Retinal pigment epithelial cell (primary cell): Measurements from ENCODE around the gene TYRO3.
"Not testable (repeated sequence)": the region's sequence is repeated elsewhere in the genome, so short reads cannot be mapped to it uniquely, and the experiment has no call there.

Experiments used
- DNase-seq: peaks from one replicate; pipeline ENCODE4 v3.0.0-alpha.2; 2010; ENCODE audit warnings: low read depth
- H3K4me3 ChIP-seq: 2 replicates; pipeline ENCODE4 v1.5.1; 2011; ENCODE audit warnings: mild to moderate bottlenecking, low read length, control low read depth, moderate library complexity
- TF ChIP-seq, protein P1 (sequence below): conservative IDR thresholded peaks from 2 replicates; pipeline ENCODE4 v1.5.1; 2011; ENCODE audit warnings: low read depth, low read length, control low read depth, inconsistent platforms

The TYRO3 gene

DNA sequence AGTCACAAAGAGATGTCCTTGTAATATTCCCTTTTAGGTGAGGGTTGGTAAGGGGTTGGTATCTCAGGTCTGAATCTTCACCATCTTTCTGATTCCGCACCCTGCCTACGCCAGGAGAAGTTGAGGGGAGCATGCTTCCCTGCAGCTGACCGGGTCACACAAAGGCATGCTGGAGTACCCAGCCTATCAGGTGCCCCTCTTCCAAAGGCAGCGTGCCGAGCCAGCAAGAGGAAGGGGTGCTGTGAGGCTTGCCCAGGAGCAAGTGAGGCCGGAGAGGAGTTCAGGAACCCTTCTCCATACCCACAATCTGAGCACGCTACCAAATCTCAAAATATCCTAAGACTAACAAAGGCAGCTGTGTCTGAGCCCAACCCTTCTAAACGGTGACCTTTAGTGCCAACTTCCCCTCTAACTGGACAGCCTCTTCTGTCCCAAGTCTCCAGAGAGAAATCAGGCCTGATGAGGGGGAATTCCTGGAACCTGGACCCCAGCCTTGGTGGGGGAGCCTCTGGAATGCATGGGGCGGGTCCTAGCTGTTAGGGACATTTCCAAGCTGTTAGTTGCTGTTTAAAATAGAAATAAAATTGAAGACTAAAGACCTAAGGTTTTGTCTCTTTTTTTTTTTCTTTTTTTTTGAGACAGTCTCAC is 19.8 kb downstream of the TYRO3 start:
- TF ChIP-seq, protein P1, sequence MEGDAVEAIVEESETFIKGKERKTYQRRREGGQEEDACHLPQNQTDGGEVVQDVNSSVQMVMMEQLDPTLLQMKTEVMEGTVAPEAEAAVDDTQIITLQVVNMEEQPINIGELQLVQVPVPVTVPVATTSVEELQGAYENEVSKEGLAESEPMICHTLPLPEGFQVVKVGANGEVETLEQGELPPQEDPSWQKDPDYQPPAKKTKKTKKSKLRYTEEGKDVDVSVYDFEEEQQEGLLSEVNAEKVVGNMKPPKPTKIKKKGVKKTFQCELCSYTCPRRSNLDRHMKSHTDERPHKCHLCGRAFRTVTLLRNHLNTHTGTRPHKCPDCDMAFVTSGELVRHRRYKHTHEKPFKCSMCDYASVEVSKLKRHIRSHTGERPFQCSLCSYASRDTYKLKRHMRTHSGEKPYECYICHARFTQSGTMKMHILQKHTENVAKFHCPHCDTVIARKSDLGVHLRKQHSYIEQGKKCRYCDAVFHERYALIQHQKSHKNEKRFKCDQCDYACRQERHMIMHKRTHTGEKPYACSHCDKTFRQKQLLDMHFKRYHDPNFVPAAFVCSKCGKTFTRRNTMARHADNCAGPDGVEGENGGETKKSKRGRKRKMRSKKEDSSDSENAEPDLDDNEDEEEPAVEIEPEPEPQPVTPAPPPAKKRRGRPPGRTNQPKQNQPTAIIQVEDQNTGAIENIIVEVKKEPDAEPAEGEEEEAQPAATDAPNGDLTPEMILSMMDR = no peak

GRCh38 chr15:41581110-41581509 is 22.1 kb downstream of the TYRO3 start:
- TF ChIP-seq, protein P1 = peak; percentile 25
- no peak for DNase-seq
- H3K4me3 ChIP-seq = no peak overlapping the region

More for the DNA sequence above, 19.8 kb downstream of the TYRO3 start:
- DNase-seq = no peak
- H3K4me3 ChIP-seq = no peak overlapping the region

GRCh38 chr15:41583795-41584194 is 24.8 kb downstream of the TYRO3 start:
- TF ChIP-seq, protein P1 = no peak
- no peak for DNase-seq
- no peak overlapping the region for H3K4me3 ChIP-seq

DNA sequence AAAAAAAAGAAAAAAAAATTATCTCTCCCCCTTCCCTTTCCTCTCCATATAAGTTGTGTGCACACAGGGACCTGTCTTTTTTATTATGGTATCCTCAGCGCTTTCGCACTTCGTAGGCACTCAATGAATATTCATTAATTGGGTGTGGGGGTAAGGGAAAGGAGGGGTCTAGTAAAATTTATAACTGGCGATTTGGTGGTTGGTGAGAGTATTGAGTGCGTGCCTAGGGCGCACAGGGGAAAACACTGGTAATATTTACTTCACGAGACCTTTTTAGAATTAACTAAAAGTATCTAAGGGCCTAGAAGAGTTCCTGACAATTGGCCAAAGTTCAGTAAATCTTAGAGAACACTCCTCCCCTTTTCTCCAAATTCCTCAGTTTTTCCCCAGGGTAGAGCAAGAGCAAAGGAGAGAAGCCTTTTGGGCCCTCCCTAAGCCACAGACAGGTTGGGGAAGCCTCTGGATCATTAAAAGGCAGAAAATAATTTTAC is 25.7 kb downstream of the TYRO3 start:
- no peak for DNase-seq
- H3K4me3 ChIP-seq = peak overlapping the region; percentile 11
- TF ChIP-seq, protein P1 = no peak

GRCh38 chr15:41585127-41586047 is 26.4 kb downstream of the TYRO3 start:
- DNase-seq = no peak
- H3K4me3 ChIP-seq = peak overlapping the region; percentile 42

DNA sequence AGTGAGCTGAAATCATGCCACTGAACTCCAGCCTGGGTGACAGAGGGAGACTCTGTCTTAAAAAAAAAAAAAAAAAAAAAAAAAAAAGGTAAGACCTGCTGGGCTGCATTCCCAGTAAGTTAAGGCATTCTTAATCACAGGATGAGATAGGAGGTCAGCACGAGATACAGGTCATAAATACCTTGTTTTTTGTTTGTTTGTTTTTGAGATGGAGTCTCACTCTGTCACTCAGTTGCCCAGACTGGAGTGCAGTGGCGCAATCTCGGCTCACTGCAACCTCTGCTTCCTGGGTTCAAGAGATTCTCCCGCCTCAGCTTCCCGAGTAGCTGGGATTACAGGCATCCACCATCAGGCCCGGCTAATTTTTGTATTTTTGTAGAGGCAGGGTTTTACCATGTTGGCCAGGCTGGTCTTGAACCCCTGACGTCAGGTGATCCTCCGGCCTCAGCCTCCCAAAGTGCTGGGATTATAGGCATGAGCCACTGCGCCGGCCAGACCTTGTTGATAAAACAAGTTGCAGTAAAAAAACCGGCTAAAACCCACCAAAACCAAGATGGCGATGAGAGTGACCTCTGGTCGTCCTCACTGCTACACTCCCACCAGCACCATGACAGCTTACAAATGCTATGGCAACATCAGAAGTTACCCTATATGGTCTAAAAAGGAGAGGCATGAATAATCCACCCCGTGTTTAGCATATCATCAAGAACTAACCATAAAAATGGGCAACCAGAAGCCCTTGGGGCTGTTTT is 27.7 kb downstream of the TYRO3 start:
- DNase-seq = not testable (repeated sequence)

More at GRCh38 chr15:41585127-41586047, 26.4 kb downstream of the TYRO3 start:
- TF ChIP-seq, protein P1 = no peak

GRCh38 chr15:41589018-41589417 is 30.0 kb downstream of the TYRO3 start:
- H3K4me3 ChIP-seq, DNase-seq: not testable (repeated sequence)

More for the DNA sequence above, 27.7 kb downstream of the TYRO3 start:
- not testable (repeated sequence) for H3K4me3 ChIP-seq

DNA sequence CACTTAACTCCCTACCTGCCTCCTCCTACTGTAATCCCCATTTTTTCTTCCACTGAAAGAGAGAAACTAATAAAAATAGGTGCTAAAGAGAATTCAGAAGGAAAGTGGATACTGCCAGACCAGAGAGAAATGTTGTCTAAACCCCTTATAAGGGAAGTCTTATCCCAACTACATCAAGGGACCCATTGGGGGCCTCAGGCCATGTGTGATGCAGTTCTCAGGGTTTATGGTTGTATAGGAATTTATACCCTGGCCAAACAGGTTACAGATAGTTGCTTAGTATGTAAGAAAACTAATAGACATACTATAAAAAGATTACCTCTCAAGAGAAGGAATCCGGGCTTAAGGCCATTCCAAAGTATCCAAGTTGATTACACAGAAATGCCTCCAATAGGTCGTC is 30.6 kb downstream of the TYRO3 start:
- not testable (repeated sequence) for H3K4me3 ChIP-seq, DNase-seq

GRCh38 chr15:41591217-41591616 is 32.2 kb downstream of the TYRO3 start:
- not testable (repeated sequence) for DNase-seq, H3K4me3 ChIP-seq

- not testable (repeated sequence) for DNase-seq, H3K4me3 ChIP-seq
Observed at GRCh38 chr15:41592718-41593117, 33.7 kb downstream of the TYRO3 start.
